OCI-LY3 (cell line): ENCODE data around the gene UBL4A.

Experiments used
- H2AFZ ChIP-seq: fragments of 200-600, 300-600 bp; shearing (Covaris generic); 2 replicates; pipeline ENCODE4 v1.6.0; 2014; ENCODE audit warnings: antibody characterized with exemption, low read depth, low read length
- H3K27ac ChIP-seq: fragments of 200-600, 300-600 bp; sonication (generic); 2 replicates; pipeline ENCODE4 v1.5.1; 2014; ENCODE audit warnings: mild to moderate bottlenecking, low read length, moderate library complexity, mixed read lengths
- H3K27me3 ChIP-seq: fragments of 200-600, 300-600 bp; sonication (generic); 2 replicates; pipeline ENCODE4 v1.6.1; 2014; ENCODE audit warnings: low read depth, low read length, mixed read lengths
- H3K36me3 ChIP-seq: fragments of 200-600, 300-600 bp; sonication (generic); replicated peaks from 2 replicates; pipeline ENCODE3; 2014; ENCODE audit warnings: low read depth, low read length, mixed read lengths
- H3K4me1 ChIP-seq: fragments of 300-600, 200-600 bp; sonication (generic); 2 replicates; pipeline ENCODE4 v1.6.1; 2014; ENCODE audit warnings: low read length, mixed read lengths
- H3K4me2 ChIP-seq: fragments of 200-600, 300-600 bp; sonication (generic); 2 replicates; pipeline ENCODE4 v1.6.1; 2014; ENCODE audit warnings: low read length, mixed read lengths
- H3K4me3 ChIP-seq: fragments of 300-600, 200-600 bp; sonication (generic); 2 replicates; pipeline ENCODE4 v1.5.1; 2014; ENCODE audit warnings: antibody characterized with exemption, mild to moderate bottlenecking, low read length, moderate library complexity
- H3K79me2 ChIP-seq: fragments of 300-600, 200-600 bp; shearing (Covaris generic); 2 replicates; pipeline ENCODE4 v1.6.1; 2014; ENCODE audit warnings: mild to moderate bottlenecking, low read length, mixed read lengths
- H3K9ac ChIP-seq: fragments of 300-600, 200-600 bp; shearing (Covaris generic); 2 replicates; pipeline ENCODE4 v1.6.0; 2014; ENCODE audit warnings: mild to moderate bottlenecking, low read length, moderate library complexity
- H3K9me3 ChIP-seq: fragments of 200-600, 300-600 bp; shearing (Covaris generic); 2 replicates; pipeline ENCODE4 v1.6.1; 2014; ENCODE audit warnings: low read length, mixed read lengths; ENCODE audit not compliant: insufficient read depth
- H4K20me1 ChIP-seq: fragments of 200-600, 300-600 bp; sonication (generic); 2 replicates; pipeline ENCODE4 v1.6.1; 2016; ENCODE audit warnings: low read length, mixed read lengths; ENCODE audit not compliant: insufficient read depth
- EZH2phosphoT487 ChIP-seq: fragments of 200-600 bp; shearing (Covaris generic); IDR thresholded peaks from 2 replicates; pipeline ENCODE4 v1.6.1; 2018; ENCODE audit warnings: antibody characterized with exemption, mixed run types, low read depth
- TF ChIP-seq, protein P1 (sequence below): fragments of 200-600, 300-600 bp; sonication (generic); IDR thresholded peaks from 2 replicates; pipeline ENCODE4 v1.5.1; 2014; ENCODE audit warnings: antibody characterized with exemption, low read length, low read depth

UBL4A gene

DNA sequence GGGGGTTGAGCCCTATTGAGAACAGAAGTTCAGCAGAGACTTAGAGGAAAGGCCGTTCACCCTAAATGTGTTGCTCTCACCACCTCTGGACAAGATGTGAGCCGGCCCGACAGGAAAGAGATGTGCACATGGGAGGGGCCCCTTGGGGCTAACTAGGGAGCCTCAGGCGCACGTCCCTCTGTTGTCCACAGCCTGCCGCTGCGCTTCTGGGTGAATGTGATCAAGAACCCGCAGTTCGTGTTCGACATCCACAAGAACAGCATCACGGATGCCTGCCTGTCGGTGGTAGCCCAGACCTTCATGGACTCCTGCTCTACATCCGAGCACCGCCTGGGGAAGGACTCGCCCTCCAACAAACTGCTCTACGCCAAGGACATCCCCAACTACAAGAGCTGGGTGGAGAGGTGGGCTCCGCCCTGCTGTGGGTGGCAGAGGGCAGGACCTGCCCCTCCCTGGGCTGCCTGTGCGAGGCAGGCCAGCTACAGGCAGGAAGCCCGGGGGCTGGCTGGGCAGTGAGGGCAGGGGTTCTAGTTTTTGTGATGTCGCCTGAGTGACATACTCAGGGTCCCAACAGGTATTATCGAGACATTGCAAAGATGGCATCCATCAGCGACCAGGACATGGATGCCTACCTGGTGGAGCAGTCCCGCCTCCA, 15.4 kb downstream of the UBL4A start:
- H3K4me1 ChIP-seq: peaks cover 3% of the 10 kb centered on the region; the same call in 1 of the 2 replicates
- no peaks in the 10 kb centered on the region for H3K36me3 ChIP-seq
- no peak overlapping the region for H3K9ac ChIP-seq
- H3K79me2 ChIP-seq: no peaks in the 10 kb centered on the region
- H3K9me3 ChIP-seq: no peaks in the 10 kb centered on the region
- H3K27me3 ChIP-seq: no peaks in the 10 kb centered on the region
- no peaks in the 10 kb centered on the region for H4K20me1 ChIP-seq
- H2AFZ ChIP-seq: no peak overlapping the region
- TF ChIP-seq EZH2phosphoT487: no peak
- TF ChIP-seq, protein P1, sequence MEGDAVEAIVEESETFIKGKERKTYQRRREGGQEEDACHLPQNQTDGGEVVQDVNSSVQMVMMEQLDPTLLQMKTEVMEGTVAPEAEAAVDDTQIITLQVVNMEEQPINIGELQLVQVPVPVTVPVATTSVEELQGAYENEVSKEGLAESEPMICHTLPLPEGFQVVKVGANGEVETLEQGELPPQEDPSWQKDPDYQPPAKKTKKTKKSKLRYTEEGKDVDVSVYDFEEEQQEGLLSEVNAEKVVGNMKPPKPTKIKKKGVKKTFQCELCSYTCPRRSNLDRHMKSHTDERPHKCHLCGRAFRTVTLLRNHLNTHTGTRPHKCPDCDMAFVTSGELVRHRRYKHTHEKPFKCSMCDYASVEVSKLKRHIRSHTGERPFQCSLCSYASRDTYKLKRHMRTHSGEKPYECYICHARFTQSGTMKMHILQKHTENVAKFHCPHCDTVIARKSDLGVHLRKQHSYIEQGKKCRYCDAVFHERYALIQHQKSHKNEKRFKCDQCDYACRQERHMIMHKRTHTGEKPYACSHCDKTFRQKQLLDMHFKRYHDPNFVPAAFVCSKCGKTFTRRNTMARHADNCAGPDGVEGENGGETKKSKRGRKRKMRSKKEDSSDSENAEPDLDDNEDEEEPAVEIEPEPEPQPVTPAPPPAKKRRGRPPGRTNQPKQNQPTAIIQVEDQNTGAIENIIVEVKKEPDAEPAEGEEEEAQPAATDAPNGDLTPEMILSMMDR: no peak
- H3K4me2 ChIP-seq: no peak overlapping the region
- H3K27ac ChIP-seq: no peak overlapping the region
- H3K4me3 ChIP-seq: no peak overlapping the region

DNA sequence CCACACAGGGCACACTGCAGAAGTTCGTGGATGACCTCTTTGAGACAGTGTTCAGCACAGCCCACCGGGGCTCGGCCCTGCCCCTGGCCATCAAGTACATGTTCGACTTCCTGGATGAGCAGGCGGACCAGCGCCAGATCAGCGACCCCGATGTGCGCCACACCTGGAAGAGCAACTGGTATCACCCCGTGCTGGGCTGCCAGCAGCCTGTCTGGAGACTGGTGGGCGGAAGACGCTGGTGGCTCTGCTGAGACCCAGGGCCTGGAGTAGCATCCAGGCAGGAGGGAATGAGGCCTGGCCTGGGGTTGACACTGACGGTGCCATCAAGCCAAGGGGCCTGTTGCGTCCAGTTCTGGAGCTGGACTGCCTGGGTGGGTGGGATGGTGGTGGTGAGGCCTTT, 16.0 kb downstream of the UBL4A start:
- no peaks in the 10 kb centered on the region for H4K20me1 ChIP-seq
- H3K27me3 ChIP-seq: no peaks in the 10 kb centered on the region
- no peaks in the 10 kb centered on the region for H3K79me2 ChIP-seq
- no peak overlapping the region for H3K27ac ChIP-seq
- no peaks in the 10 kb centered on the region for H3K36me3 ChIP-seq
- H3K4me1 ChIP-seq: peaks cover under 1% of the 10 kb centered on the region; the same call in 1 of the 2 replicates
- no peaks in the 10 kb centered on the region for H3K9me3 ChIP-seq
- no peak overlapping the region for H2AFZ ChIP-seq
- no peak overlapping the region for H3K9ac ChIP-seq
- no peak overlapping the region for H3K4me3 ChIP-seq
- no peak for TF ChIP-seq EZH2phosphoT487
- TF ChIP-seq, protein P1: no peak
- H3K4me2 ChIP-seq: no peak overlapping the region

DNA sequence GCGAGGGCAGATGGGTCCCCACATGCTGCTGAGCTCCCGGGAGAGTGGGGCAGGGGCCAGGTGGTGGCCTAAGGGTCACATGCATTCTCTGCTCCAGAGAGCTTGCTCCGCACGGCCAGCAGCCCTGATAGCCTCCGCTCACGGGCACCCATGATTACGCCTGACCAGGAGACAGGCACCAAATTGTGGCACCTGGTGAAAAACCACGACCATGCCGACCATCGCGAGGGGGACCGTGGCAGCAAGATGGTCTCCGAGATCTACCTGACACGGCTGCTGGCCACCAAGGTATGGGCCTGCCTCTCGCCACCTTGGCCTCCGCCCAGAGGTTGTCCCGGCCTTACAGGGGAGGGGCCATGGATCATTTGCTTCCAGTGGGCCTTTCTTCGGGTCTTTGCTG, 16.5 kb downstream of the UBL4A start:
- no peak overlapping the region for H3K4me2 ChIP-seq
- H3K4me3 ChIP-seq: no peak overlapping the region
- no peaks in the 10 kb centered on the region for H3K79me2 ChIP-seq
- no peaks in the 10 kb centered on the region for H3K27me3 ChIP-seq
- H3K36me3 ChIP-seq: no peaks in the 10 kb centered on the region
- no peaks in the 10 kb centered on the region for H3K9me3 ChIP-seq
- no peak overlapping the region for H3K27ac ChIP-seq
- no peaks in the 10 kb centered on the region for H3K4me1 ChIP-seq
- no peak overlapping the region for H3K9ac ChIP-seq
- TF ChIP-seq, protein P1: no peak
- no peaks in the 10 kb centered on the region for H4K20me1 ChIP-seq
- no peak overlapping the region for H2AFZ ChIP-seq

DNA sequence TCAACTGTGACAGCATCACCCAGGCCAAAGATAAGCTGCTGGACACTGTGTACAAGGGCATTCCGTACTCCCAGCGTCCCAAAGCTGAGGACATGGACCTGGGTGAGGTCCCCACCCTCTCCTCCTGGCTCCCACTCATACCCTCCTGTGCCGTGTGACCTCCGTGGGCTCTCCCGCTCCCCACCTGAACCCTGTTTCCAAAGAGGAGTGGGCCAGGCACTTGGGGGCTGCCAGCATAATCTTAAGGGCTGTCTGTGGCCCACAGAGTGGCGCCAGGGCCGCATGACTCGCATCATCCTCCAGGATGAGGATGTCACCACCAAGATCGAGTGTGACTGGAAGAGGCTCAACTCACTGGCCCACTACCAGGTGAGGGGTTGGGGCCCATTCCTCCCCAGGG, 17.3 kb downstream of the UBL4A start:
- no peak overlapping the region for H3K27ac ChIP-seq
- no peak overlapping the region for H3K9ac ChIP-seq
- H3K9me3 ChIP-seq: no peaks in the 10 kb centered on the region
- no peak overlapping the region for H2AFZ ChIP-seq
- H3K27me3 ChIP-seq: no peaks in the 10 kb centered on the region
- no peak overlapping the region for H3K4me2 ChIP-seq
- no peaks in the 10 kb centered on the region for H3K36me3 ChIP-seq
- H3K4me1 ChIP-seq: no peaks in the 10 kb centered on the region
- H3K4me3 ChIP-seq: no peak overlapping the region
- TF ChIP-seq EZH2phosphoT487: no peak
- no peaks in the 10 kb centered on the region for H3K79me2 ChIP-seq
- no peaks in the 10 kb centered on the region for H4K20me1 ChIP-seq
